C4-2B (cell line): Measurements from ENCODE around the gene HOXA7.
A peak's percentile ranks its signal among the peaks of the same experiment; 100 is the strongest.

Source experiments
- H3K27ac ChIP-seq: fragments of 450-650 bp; 2 replicates; pipeline ENCODE4 v1.5.1; 2017
- ZFX ChIP-seq: fragments of 450-650 bp; IDR thresholded peaks from 2 replicates; pipeline ENCODE4 v1.6.1; 2017
- TF ChIP-seq, protein P1 (sequence below): fragments of 450-650 bp; conservative IDR thresholded peaks from 2 replicates; pipeline ENCODE4 v1.5.1; 2017; ENCODE audit warnings: mild to moderate bottlenecking

Gene HOXA7

DNA sequence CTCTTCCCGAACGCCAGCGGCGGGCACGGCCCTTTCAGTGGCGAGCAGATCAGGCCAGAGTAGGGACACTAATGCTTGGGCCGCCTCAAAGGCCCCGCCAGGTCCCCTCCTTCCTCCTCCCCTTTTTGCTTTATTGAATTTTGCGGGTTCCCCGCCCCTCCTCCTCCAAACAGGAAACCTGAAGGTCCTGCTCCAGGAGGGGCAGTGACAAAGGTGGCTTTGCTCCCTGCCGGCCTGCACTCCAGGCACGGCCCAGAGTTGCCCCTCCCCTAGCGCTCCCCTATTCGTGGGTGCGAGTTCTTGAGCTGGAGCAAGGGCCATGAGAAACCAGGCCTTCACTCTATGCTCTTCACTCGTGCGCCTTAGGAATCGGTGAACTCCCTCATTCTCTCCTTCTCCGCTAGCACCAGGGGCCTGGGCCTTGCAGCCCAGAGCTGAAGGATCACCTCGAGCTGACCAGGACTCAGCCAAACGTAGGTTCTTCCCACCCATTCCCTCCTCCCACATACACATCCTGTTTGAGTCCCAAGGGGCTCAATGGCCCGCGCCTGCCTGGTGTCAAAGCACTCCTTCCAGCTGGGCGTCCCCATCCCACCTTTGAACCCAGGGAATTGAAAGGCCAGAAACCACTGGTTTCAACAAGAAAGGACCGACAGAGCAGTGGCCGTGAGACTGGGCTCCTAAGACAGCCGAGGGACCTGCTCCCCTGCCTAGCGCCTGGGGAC is 8.3 kb downstream of the HOXA7 start:
- no peak for TF ChIP-seq ZFX
- TF ChIP-seq, protein P1, sequence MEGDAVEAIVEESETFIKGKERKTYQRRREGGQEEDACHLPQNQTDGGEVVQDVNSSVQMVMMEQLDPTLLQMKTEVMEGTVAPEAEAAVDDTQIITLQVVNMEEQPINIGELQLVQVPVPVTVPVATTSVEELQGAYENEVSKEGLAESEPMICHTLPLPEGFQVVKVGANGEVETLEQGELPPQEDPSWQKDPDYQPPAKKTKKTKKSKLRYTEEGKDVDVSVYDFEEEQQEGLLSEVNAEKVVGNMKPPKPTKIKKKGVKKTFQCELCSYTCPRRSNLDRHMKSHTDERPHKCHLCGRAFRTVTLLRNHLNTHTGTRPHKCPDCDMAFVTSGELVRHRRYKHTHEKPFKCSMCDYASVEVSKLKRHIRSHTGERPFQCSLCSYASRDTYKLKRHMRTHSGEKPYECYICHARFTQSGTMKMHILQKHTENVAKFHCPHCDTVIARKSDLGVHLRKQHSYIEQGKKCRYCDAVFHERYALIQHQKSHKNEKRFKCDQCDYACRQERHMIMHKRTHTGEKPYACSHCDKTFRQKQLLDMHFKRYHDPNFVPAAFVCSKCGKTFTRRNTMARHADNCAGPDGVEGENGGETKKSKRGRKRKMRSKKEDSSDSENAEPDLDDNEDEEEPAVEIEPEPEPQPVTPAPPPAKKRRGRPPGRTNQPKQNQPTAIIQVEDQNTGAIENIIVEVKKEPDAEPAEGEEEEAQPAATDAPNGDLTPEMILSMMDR: no peak
- peak overlapping the region; percentile 47 for H3K27ac ChIP-seq

DNA sequence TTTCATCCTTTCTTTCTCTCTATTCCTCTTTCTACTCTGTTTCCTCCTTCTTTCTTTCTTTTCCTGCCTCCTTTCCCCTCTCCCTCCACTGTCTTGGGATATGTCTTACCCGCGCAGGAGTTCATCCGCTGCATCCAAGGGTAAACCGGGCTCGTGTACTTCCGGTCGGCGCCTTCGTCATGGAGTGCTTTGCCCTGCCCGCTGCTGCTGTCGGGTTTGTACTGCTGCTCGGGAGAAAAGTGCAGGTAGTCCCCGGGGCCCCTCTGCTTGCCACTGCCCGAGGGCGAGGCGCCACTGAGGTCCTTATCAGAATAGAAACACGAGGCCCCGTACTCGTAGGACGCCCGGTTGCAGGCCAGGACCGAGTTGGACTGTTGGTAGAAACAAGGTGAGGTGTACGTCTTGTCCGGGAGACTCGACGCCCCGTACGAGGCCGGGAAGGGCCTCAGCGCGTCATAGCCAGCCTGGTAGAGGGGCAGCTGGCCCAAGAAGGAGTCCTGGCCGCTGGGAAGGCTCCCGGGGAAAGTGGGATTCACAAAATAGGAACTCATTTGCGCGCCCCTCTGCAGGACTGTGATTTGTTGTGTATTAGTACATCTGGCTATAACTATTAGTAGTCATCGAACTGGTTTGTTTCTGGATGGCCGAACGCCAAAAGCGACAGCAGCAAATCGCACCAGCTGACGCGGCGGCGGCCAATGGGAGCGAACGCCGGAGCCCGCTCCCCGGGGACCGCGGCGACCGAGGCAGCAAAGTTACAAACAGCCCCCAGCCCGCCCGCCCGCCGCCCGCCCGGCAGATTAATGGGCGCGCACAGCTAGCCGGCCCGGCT is 9.1 kb downstream of the HOXA7 start, which contains the start of gene HOXA6:
Gene HOXA6 (minus strand): TSS at position 576 of the 832 bp plus-strand sequence. CDS start 25 bp downstream, at position 551.
- peak within 1 kb of the TSS; percentile 47 for H3K27ac ChIP-seq
- TF ChIP-seq ZFX: no peak
- TF ChIP-seq, protein P1: no peak

DNA sequence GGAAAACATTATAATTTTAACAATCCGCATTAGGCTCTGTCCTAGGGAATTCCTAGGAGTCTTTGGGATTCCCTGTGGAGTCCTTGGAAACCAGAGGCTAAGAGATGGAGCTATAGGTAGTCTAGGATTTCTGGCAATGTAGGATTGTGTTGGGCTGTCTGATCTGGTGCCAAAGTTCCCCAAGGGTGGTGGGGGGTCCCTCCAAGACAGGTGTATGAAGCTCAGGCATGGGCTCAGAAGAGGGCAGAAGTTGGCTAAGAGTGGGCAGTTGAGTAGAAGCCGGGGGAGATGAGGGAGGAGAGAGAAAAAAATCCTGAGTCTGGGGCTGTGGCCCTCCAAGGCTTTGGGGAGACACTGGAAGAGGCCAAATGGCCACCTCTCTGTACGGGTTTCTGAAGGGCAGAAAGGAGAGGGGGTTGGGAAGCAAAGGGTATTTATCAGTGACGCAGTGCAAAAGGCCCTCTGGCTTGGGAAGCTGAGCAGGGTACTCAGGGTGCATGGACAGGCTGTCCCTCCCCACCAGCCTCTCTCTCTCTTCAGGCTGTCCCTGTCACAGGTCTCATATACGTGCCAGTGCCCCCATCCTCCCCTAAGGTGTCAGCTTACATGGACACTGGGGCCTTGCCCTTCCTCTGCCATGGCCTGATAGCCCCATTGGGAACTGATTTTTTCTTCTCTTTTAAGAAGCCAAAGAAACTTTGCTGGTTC is 9.8 kb downstream of the HOXA7 start:
- no peak for TF ChIP-seq ZFX
- TF ChIP-seq, protein P1: no peak
- H3K27ac ChIP-seq: no peak overlapping the region

DNA sequence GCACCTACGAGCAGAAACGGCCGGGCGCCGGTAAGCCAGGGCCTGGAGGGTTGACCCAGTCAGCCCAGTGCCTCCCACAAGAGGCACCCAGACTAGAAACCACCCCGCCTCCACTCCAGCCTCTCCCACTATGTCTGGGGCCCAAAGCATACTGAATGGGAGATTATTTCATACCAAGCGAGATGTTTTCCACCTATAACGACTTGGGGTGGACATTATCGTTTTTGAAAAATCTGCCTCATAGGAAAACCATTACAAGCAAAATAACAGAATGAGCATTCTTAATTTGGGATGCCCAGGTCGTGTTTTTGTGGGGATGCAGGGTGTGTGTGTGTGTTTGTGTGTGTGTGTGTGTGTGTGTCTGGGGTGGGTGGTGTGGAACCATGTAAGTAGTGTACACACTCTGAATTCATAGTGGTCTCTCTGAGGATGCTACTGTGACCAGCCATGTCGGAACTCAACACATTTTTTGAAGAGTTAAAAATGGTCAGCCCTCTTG is 10.5 kb downstream of the HOXA7 start:
- TF ChIP-seq, protein P1: no peak
- no peak for TF ChIP-seq ZFX
- no peak overlapping the region for H3K27ac ChIP-seq

DNA sequence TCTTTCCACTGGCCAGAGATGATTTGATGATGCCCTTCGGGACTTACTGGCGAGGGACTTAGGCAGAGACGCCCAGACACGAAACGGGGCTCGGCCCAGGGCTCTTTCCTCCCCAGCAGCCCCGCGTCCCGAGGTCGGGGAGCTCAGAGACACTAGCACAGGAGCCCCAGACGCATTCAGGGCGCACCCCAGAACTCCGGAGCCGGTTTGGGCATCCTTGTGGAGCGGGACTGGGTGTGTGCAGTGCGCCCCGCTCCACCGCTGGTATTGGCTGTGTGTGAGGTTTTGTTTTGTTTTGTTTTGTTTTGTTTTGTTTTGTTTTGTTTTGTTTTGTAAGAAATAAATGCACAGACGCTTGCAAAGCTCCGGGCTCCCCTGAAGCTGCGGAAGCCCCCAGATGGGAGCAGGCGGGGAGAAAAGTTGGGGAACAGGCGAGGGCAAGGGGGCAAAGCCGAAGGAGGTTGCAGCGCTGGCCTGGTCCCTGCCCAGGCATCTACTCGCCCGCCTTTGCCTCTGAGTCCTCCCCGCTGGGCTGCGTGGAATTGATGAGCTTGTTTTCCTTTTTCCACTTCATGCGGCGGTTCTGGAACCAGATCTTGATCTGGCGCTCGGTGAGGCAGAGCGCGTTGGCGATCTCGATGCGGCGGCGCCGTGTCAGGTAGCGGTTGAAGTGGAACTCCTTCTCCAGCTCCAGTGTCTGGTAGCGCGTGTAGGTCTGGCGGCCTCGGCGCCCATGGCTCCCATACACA is 11.1 kb downstream of the HOXA7 start:
- H3K27ac ChIP-seq: no peak overlapping the region
- no peak for TF ChIP-seq ZFX
- TF ChIP-seq, protein P1: no peak

DNA sequence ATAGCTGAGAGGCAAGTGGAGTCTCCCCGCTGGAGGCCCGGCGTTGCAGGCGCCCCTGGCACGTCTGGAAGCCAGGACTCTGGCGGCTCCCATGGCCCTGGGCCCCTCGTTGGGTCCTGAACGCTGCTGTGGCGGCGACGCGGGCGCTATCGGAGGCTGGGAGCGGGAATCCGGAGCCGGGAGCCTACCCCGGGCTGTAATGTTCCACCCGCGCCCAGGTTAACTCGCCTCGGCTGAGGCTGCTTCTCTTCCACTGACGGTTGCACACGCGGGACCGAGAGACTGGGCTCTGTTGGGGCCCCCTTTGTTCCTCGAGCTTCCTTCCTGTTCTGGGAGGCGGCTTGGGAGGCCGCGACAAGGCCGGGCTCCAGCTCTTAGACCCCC is 11.7 kb downstream of the HOXA7 start:
- H3K27ac ChIP-seq: no peak overlapping the region
- TF ChIP-seq, protein P1: no peak
- TF ChIP-seq ZFX: no peak
